Neural progenitor cell (in vitro differentiated cells): ENCODE data around the gene SARDH. TPM values are rescaled to one million over a fixed set of nuclear protein-coding genes. Genes with fewer than 3 reads are reported as not detected.

Experiments
- DNase-seq: peaks from one replicate; pipeline ENCODE4 v3.0.0-alpha.2; 2016; ENCODE audit warnings: low spot score
- H2AFZ ChIP-seq: fragments of 200-600 bp; sonication (generic); replicated peaks from 2 replicates; pipeline ENCODE4 v1.6.1; 2016; ENCODE audit warnings: antibody characterized with exemption
- H3F3A ChIP-seq: fragments of 200-600 bp; sonication (generic); 2 replicates; pipeline ENCODE4 v1.6.1; 2016; ENCODE audit warnings: antibody characterized with exemption, low read depth
- H3K27ac ChIP-seq: fragments of 200-600 bp; sonication (generic); 2 replicates; pipeline ENCODE4 v1.5.1; 2016; ENCODE audit warnings: mild to moderate bottlenecking
- H3K27me3 ChIP-seq: fragments of 200-600 bp; sonication (generic); 2 replicates; pipeline ENCODE4 v1.6.1; 2016; ENCODE audit warnings: mild to moderate bottlenecking, moderate library complexity
- H3K36me3 ChIP-seq: fragments of 200-600 bp; sonication (generic); 2 replicates; pipeline ENCODE4 v1.5.1; 2016
- H3K4me1 ChIP-seq: fragments of 200-600 bp; sonication (generic); 2 replicates; pipeline ENCODE4 v1.6.1; 2016; ENCODE audit warnings: mixed run types
- H3K4me2 ChIP-seq: fragments of 200-600 bp; sonication (generic); 2 replicates; pipeline ENCODE4 v1.6.1; 2016
- H3K4me3 ChIP-seq: fragments of 200-600 bp; sonication (generic); 2 replicates; pipeline ENCODE4 v1.5.1; 2016
- H3K79me2 ChIP-seq: fragments of 200-600 bp; sonication (generic); 2 replicates; pipeline ENCODE4 v1.6.1; 2016; ENCODE audit warnings: low read depth
- H3K9ac ChIP-seq: fragments of 200-600 bp; sonication (generic); 2 replicates; pipeline ENCODE4 v1.6.1; 2016
- H3K9me3 ChIP-seq: fragments of 200-600 bp; sonication (generic); 2 replicates; pipeline ENCODE4 v1.5.1; 2016; ENCODE audit warnings: low read depth
- H4K20me1 ChIP-seq: fragments of 200-600 bp; sonication (generic); 2 replicates; pipeline ENCODE4 v1.6.1; 2016; ENCODE audit warnings: low read depth
- H3K27ac Mint-ChIP-seq: 3 replicates; pipeline ENCODE4 v1.8.0; 2021; ENCODE audit warnings: mixed read lengths
- H3K27me3 Mint-ChIP-seq: 2 replicates; pipeline ENCODE4 v1.8.0; 2022; ENCODE audit warnings: low read depth, mild to moderate bottlenecking, inconsistent platforms, moderate library complexity, mixed read lengths; ENCODE audit not compliant: insufficient read depth
- H3K36me3 Mint-ChIP-seq: 3 replicates; pipeline ENCODE4 v1.8.0; 2021; ENCODE audit warnings: mixed read lengths
- H3K4me1 Mint-ChIP-seq: 3 replicates; pipeline ENCODE4 v1.8.0; 2021; ENCODE audit warnings: mixed read lengths
- H3K4me3 Mint-ChIP-seq: 3 replicates; pipeline ENCODE4 v1.8.0; 2021; ENCODE audit warnings: mild to moderate bottlenecking, moderate library complexity, mixed read lengths
- H3K9me3 Mint-ChIP-seq: 3 replicates; pipeline ENCODE4 v1.8.0; 2020; ENCODE audit warnings: mixed read lengths
- CTCF ChIP-seq: fragments of 200-600 bp; sonication (generic); IDR thresholded peaks from 2 replicates; pipeline ENCODE4 v1.5.1; 2017; ENCODE audit warnings: antibody characterized with exemption, mild to moderate bottlenecking
- EZH2 ChIP-seq: fragments of 200-600 bp; sonication (generic); IDR thresholded peaks from 2 replicates; pipeline ENCODE4 v1.6.1; 2017; ENCODE audit warnings: antibody characterized with exemption, mild to moderate bottlenecking, moderate library complexity
- EZH2phosphoT487 ChIP-seq: fragments of 200-600 bp; sonication (generic); IDR thresholded peaks from 2 replicates; pipeline ENCODE4 v1.6.1; 2017; ENCODE audit warnings: antibody characterized with exemption
- total RNA-seq: library from RNA; depleted of rRNA; stranded (reverse); fragments of >200 nt; gene quantifications from 2 replicates; pipeline ENCODE4 v1.2.3, GENCODE V29; 2015; ENCODE audit warnings: low replicate concordance

The SARDH gene
- total RNA-seq, 1 donor from 2014 or later = 3.9 TPM

GRCh38 chr9:133763272-133764183, 25.4 kb upstream of the SARDH start:
- TF ChIP-seq EZH2 = no peak
- no peak for TF ChIP-seq EZH2phosphoT487
- no peak for TF ChIP-seq CTCF
- no peaks in the 10 kb centered on the region for H3K79me2 ChIP-seq
- Mint-ChIP-seq H3K4me1 (peaks cover 3% of the 10 kb centered on the region), H3K4me3 (no peak overlapping the region), H3K27ac (no peak overlapping the region), H3K9me3 (peaks cover 13% of the 10 kb centered on the region), H3K36me3 (peaks cover 46% of the 10 kb centered on the region), H3K27me3 (no peaks in the 10 kb centered on the region)
- H3K9me3 ChIP-seq = no peaks in the 10 kb centered on the region
- H3K36me3 ChIP-seq = peaks cover 9% of the 10 kb centered on the region
- H3K27ac ChIP-seq = no peak overlapping the region
- no peak overlapping the region for H3K4me3 ChIP-seq
- no peaks in the 10 kb centered on the region for H3K27me3 ChIP-seq
- H3K9ac ChIP-seq = no peak overlapping the region
- no peak for DNase-seq
- H2AFZ ChIP-seq = no peak overlapping the region
- no peak overlapping the region for H3K4me2 ChIP-seq
- no peaks in the 10 kb centered on the region for H3F3A ChIP-seq
- H3K4me1 ChIP-seq = no peaks in the 10 kb centered on the region
- H4K20me1 ChIP-seq = no peaks in the 10 kb centered on the region

GRCh38 chr9:133762488-133763271, 24.5 kb upstream of the SARDH start:
- peaks cover 9% of the 10 kb centered on the region for H3K36me3 ChIP-seq
- no peak overlapping the region for H3K4me3 Mint-ChIP-seq
- no peaks in the 10 kb centered on the region for H4K20me1 ChIP-seq
- peaks cover 9% of the 10 kb centered on the region for H3K9me3 Mint-ChIP-seq
- peaks cover 11% of the 10 kb centered on the region for H3K4me1 Mint-ChIP-seq
- H3K27ac Mint-ChIP-seq = no peak overlapping the region
- H3F3A ChIP-seq = no peaks in the 10 kb centered on the region
- no peak overlapping the region for H3K4me3 ChIP-seq
- H3K9ac ChIP-seq = no peak overlapping the region
- no peak for TF ChIP-seq EZH2phosphoT487
- TF ChIP-seq EZH2 = no peak
- no peak for TF ChIP-seq CTCF
- H2AFZ ChIP-seq = no peak overlapping the region
- H3K4me1 ChIP-seq = no peaks in the 10 kb centered on the region
- no peaks in the 10 kb centered on the region for H3K27me3 ChIP-seq
- no peak overlapping the region for H3K4me2 ChIP-seq
- DNase-seq = no peak
- no peaks in the 10 kb centered on the region for H3K27me3 Mint-ChIP-seq
- H3K27ac ChIP-seq = no peak overlapping the region
- no peaks in the 10 kb centered on the region for H3K79me2 ChIP-seq
- peaks cover 41% of the 10 kb centered on the region for H3K36me3 Mint-ChIP-seq
- no peaks in the 10 kb centered on the region for H3K9me3 ChIP-seq

- no peak overlapping the region for H3K27ac ChIP-seq
- H3K27ac Mint-ChIP-seq = no peak overlapping the region
- no peak overlapping the region for H2AFZ ChIP-seq
- peaks cover 1% of the 10 kb centered on the region for H3K9me3 Mint-ChIP-seq
- H3F3A ChIP-seq = no peaks in the 10 kb centered on the region
- H4K20me1 ChIP-seq = no peaks in the 10 kb centered on the region
- H3K4me1 ChIP-seq = no peaks in the 10 kb centered on the region
- H3K79me2 ChIP-seq = no peaks in the 10 kb centered on the region
- DNase-seq = no peak
- H3K36me3 ChIP-seq = peaks cover 1% of the 10 kb centered on the region
- no peak overlapping the region for H3K4me3 Mint-ChIP-seq
- no peaks in the 10 kb centered on the region for H3K27me3 ChIP-seq
- H3K9ac ChIP-seq = no peak overlapping the region
- no peaks in the 10 kb centered on the region for H3K27me3 Mint-ChIP-seq
- H3K4me1 Mint-ChIP-seq = peaks cover 13% of the 10 kb centered on the region
- no peak overlapping the region for H3K4me2 ChIP-seq
- H3K9me3 ChIP-seq = no peaks in the 10 kb centered on the region
- no peak overlapping the region for H3K4me3 ChIP-seq
- no peak for TF ChIP-seq EZH2
- TF ChIP-seq CTCF = no peak
- no peak for TF ChIP-seq EZH2phosphoT487
- H3K36me3 Mint-ChIP-seq = peaks cover 32% of the 10 kb centered on the region
Observed at GRCh38 chr9:133761641-133762248, 23.6 kb upstream of the SARDH start.
